ENCODE results near the gene UBL4B. TPM values are rescaled to one million over a fixed set of nuclear protein-coding genes. Genes with fewer than 3 reads are reported as not detected.

Gene UBL4B
- total RNA-seq: not detected in 2 replicates

GRCh38 chr1:110112143-110112542 is at the start of gene UBL4B:
TSS of gene UBL4B (plus strand) at chr1:110112443. CDS start at chr1:110112535, 92 bp downstream.

GRCh38 chr1:110070671-110071242 is 41.5 kb upstream of the UBL4B start, which contains the start of gene ALX3:
TSS of gene ALX3 (minus strand) at chr1:110070672. CDS start at chr1:110070612, 60 bp downstream.

GRCh38 chr1:110150330-110151174 is 38.3 kb downstream of the UBL4B start, which contains the start of gene SLC6A17:
TSS of gene SLC6A17 (plus strand) at chr1:110150494. CDS start at chr1:110166930, 16,436 bp downstream.

Other genes with a start within 250 kb of the UBL4B start
- 261 and 268 TPM in 2 replicates for gene CSF1, start 201.6 kb upstream of the UBL4B start, total RNA-seq
- 58.4 and 63.2 TPM in 2 replicates for gene AHCYL1, start 127.7 kb upstream of the UBL4B start, total RNA-seq
- gene STRIP1, start 77.8 kb upstream of the UBL4B start, total RNA-seq: 25.1 and 31.8 TPM in 2 replicates
- gene ALX3, start 41.8 kb upstream of the UBL4B start, total RNA-seq: not detected in 2 replicates
- 0.12 and 0.15 TPM in 2 replicates for gene SLC6A17, start 38.1 kb downstream of the UBL4B start, total RNA-seq
- gene KCNC4, start 97.9 kb downstream of the UBL4B start, total RNA-seq: 4.1 and 4.6 TPM in 2 replicates
- 16.7 and 18.1 TPM in 2 replicates for gene RBM15, start 226.9 kb downstream of the UBL4B start, total RNA-seq